ENCODE data around the gene SORCS1.

GRCh38 chr10:107056182-107056581, 108.3 kb downstream of the SORCS1 start:
- no peak for TF ChIP-seq TCF7L2 (IDR thresholded peaks at IDR 0.05; ENCODE audit: borderline replicate concordance, extremely low read depth, insufficient read depth, insufficient read length)
- no peak for TF ChIP-seq EZH2 (IDR thresholded peaks at IDR 0.05)
- no peak for TF ChIP-seq CTCF (IDR thresholded peaks at IDR 0.05 in 2 of 3, conservative IDR thresholded peaks at IDR 0.05 in 1 of 3; ENCODE audit: borderline replicate concordance in 1 of 3, insufficient read depth in 1 of 3, low read depth in 2 of 3, low read length in 2 of 3)
- TF ChIP-seq YY1 (IDR thresholded peaks at IDR 0.05; ENCODE audit: extremely low read depth, insufficient replicate concordance, low read depth, low read length), result no peak
- TF ChIP-seq POLR2AphosphoS5 (IDR thresholded peaks at IDR 0.05; ENCODE audit: low read depth, low read length), result no peak
- no peak for TF ChIP-seq CEBPB (IDR thresholded peaks at IDR 0.05; ENCODE audit: low read depth)
- TF ChIP-seq POLR2A (IDR thresholded peaks at IDR 0.05; ENCODE audit: borderline replicate concordance, extremely low read depth, insufficient read depth, insufficient read length), result no peak
- TF ChIP-seq ELF1 (IDR thresholded peaks at IDR 0.05; ENCODE audit: borderline replicate concordance, low read depth), result no peak
- no peak for TF ChIP-seq JUND (IDR thresholded peaks at IDR 0.05)
- no peak for TF ChIP-seq SP1 (IDR thresholded peaks at IDR 0.05; ENCODE audit: low read depth)
- no peak for TF ChIP-seq SIN3A (IDR thresholded peaks at IDR 0.05; ENCODE audit: low read depth)
- TF ChIP-seq EZH2phosphoT487 (IDR thresholded peaks at IDR 0.05; ENCODE audit: borderline replicate concordance), result no peak
- TF ChIP-seq ZNF274 (IDR thresholded peaks at IDR 0.05; ENCODE audit: low read depth, low read length), result no peak

All from HCT116 (cell line).